SJCRH30 (cell line): ENCODE results near the gene ASPDH. TPM values are rescaled to one million over a fixed set of nuclear protein-coding genes. Genes with fewer than 3 reads are reported as not detected.
A peak's percentile ranks its signal among the peaks of the same experiment; 100 is the strongest.

Experiments
- DNase-seq, 2 experiments: peaks; one replicate each; pipeline ENCODE4 v3.0.0-alpha.2; 2015 to 2020
- H3K27ac ChIP-seq: fragments of 250-450 bp; sonication (Bioruptor Pico); 2 replicates; pipeline ENCODE4 v1.5.1; 2020; ENCODE audit warnings: mild to moderate bottlenecking, moderate library complexity
- H3K27me3 ChIP-seq: fragments of 250-450 bp; sonication (Bioruptor Pico); 2 replicates; pipeline ENCODE4 v1.5.1; 2020; ENCODE audit warnings: mild to moderate bottlenecking, moderate library complexity
- H3K36me3 ChIP-seq: fragments of 250-450 bp; sonication (Bioruptor Pico); 2 replicates; pipeline ENCODE4 v1.5.1; 2020; ENCODE audit warnings: mild to moderate bottlenecking, moderate library complexity
- H3K4me1 ChIP-seq: fragments of 250-450 bp; sonication (Bioruptor Pico); 2 replicates; pipeline ENCODE4 v1.5.1; 2020; ENCODE audit warnings: mild to moderate bottlenecking, moderate library complexity
- H3K4me3 ChIP-seq: fragments of 250-450 bp; sonication (Bioruptor Pico); 2 replicates; pipeline ENCODE4 v1.5.1; 2020; ENCODE audit warnings: mild to moderate bottlenecking, moderate library complexity
- H3K9me3 ChIP-seq: fragments of 250-450 bp; sonication (Bioruptor Pico); replicated peaks from 2 replicates; pipeline ENCODE4 v1.5.1; 2020; ENCODE audit warnings: mild to moderate bottlenecking, moderate library complexity
- total RNA-seq: library from RNA; depleted of rRNA; stranded (reverse); fragments of >200 nt; shearing (Covaris generic); gene quantifications from 2 replicates; pipeline ENCODE4 v1.2.3, GENCODE V29; 2014

ASPDH gene
- total RNA-seq, 1 experiment from 2014 or later = not detected

DNA sequence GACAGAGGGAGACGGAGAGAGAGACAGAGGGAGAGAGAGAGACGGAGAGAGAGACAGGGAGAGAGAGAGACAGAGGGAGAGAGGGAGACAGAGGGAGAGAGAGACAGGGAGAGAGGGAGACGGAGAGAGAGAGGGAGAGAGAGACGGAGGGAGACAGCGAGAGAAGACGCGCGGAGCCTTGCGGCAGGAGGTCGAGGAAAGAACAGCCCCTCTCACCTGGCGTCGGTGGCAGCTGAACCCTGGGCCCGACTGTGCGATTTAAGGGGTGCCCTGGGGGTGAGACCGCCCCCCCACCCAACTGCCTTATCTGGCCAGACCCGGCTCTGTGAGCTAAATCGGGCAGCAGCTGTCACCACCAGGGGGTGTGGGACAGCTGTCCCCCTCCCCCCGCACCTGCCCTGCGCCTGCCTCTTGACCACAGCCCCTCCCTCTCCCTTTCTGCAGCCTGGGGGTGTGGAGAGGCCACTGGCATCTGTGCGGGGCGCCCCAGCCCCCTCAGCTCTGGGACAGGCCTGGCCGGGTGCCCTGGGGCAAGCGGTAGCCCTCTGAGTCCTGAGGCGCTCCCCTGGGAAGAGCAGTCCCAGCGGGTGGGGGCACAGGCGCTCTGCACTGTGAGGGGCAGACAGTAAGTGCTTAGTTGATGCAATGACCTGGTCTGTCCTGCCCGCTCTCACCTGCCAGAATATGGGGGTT, 13.5 kb downstream of the ASPDH start:
- Histone ChIP-seq H3K4me1 (peaks cover 26% of the 10 kb centered on the region), H3K27me3 (no peaks in the 10 kb centered on the region), H3K9me3 (no peaks in the 10 kb centered on the region), H3K36me3 (no peaks in the 10 kb centered on the region), H3K27ac (peak overlapping the region; percentile 85), H3K4me3 (peak overlapping the region; percentile 69)
- DNase-seq = peak; percentile 97 to 98

DNA sequence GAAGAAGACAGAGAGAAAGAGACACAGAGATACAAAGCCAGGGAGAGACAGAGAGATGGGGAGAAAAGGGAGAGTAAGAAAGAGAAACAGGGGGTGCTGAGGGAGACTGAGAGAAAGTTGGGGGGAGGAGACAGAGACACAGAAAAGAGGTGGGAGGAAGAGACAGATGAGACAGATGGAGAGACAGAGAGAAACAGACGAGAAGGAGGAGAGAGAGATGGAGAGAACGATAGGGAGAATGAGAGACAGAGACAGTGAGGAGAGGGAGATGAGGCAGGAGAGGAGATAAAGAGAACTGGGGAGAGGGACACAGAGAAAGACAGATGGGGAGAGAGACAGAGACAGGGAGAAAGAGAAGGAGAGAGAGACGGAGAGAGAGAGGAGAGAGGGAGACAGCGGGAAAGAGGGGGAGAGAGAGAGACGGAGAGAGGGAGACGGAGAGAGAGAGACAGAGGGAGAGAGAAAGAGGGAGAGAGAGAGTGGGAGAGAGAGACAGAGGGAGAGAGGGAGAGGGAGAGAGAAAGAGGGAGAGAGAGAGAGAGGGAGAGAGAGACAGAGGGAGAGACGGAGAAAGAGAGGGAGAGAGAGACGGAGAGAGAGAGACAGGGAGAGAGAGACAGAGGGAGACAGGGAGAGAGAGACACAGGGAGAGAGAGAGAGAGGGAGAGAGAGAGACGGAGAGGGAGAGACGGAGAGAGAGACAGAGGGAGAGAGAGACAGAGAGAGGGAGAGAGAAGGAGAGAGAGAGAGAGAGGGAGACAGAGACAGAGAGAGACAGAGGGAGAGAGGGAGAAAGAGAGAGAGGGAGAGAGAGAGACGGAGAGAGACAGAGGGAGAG, 15.3 kb downstream of the ASPDH start:
- peak overlapping the region; percentile 69 for H3K4me3 ChIP-seq
- H3K27ac ChIP-seq = peak overlapping the region; percentile 42
- no peaks in the 10 kb centered on the region for H3K36me3 ChIP-seq
- H3K9me3 ChIP-seq = no peaks in the 10 kb centered on the region
- DNase-seq = peak in 1 of 2 experiments; percentile 47
- peaks cover 26% of the 10 kb centered on the region for H3K4me1 ChIP-seq
- H3K27me3 ChIP-seq = no peaks in the 10 kb centered on the region

DNA sequence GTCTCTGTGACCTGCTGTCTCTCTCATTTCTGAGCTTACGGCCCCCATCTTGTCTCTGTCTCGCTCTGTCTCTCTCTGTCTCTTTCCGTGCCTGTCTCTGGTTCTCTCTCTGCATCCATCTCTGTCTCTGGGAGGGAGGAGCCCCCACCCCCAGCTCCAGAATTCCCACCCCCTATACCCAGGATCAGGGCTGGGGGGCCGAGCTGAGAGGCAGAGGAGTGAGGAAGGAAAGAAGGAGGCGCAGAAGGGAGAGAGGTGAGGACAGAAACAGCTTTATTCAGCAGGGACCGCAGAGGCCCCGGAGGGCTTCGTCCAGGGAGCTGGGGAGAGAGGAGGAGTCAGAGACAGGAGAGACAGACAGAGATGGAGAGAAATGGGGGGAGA, 16.7 kb downstream of the ASPDH start:
- peak overlapping the region; percentile 52 for H3K27ac ChIP-seq

DNA sequence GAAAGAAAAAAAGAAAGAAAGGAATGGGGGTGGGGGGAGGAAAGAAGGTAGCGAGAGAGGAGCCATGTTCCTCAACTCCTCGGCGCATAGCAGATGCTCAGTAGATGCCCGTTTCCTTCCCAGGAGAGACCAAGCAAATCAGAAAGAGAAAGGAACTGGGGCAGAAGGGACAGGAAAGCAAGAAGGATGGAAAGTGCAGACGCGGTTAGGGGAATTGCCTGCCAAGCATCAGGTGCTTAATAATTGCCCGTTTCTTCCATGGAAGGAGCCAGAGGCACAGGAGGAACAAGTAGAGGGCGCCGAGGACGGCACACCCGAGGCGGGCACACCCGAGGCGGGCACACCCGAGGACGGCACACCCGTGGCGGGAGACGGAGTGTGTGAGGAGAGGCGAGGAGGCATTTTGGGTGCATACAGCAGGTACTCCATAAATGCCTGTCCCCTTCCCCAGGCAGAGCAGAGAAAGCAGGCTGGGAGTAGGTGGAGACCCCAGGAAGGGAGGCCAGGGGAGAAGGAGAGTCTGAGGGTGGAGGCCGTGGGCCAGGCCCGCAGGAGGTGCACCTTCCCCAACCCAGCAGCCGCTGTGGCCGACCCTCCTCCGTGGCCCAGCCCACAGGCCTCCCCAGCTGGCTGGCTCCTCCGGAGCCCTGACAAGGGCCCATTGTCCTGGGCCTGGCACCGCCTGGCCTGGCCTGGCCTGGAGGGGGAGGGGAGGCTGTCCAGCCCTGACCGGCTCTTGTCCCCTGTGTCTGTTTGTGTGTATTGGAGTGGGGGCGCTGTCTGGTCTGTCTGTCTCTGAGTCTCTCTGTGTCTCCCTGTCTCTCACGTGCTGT, 17.3 kb downstream of the ASPDH start:
- H3K36me3 ChIP-seq = no peaks in the 10 kb centered on the region
- H3K4me3 ChIP-seq = peak overlapping the region; percentile 69
- DNase-seq = peak; percentile 90 to 93
- no peaks in the 10 kb centered on the region for H3K9me3 ChIP-seq
- no peaks in the 10 kb centered on the region for H3K27me3 ChIP-seq
- peak overlapping the region; percentile 52 for H3K27ac ChIP-seq
- peaks cover 21% of the 10 kb centered on the region for H3K4me1 ChIP-seq

More for the DNA sequence above, 16.7 kb downstream of the ASPDH start:
- Histone ChIP-seq H3K36me3 (no peaks in the 10 kb centered on the region), H3K4me1 (peaks cover 21% of the 10 kb centered on the region), H3K9me3 (no peaks in the 10 kb centered on the region), H3K27me3 (no peaks in the 10 kb centered on the region), H3K4me3 (peak overlapping the region; percentile 69)
- DNase-seq = peak in 1 of 2 experiments; percentile 58

DNA sequence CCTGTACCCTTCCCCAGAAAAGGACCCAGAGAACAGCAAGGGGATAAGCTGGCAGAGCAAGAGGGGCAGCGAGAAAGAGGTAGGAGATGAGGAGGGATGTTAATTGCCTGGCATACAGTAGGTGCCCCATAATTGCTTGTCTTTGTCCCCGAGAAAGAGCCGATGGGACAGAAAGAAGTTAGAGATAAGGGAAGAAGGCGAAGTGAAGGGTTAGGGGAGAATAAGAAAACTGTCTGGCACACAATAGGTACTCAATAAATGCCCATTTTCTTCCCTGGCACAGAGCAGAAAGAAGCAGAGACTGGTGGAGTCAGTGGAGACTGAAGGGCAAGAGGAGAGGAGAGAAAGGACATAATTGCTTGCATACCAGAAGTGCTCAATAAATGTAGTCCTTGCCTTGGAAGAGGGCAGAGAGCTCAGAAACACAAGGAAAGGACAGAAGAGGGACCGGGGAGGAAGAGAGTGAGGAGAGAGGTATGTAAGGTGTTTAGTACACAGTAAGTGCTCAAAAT, 18.6 kb downstream of the ASPDH start:
- Histone ChIP-seq H3K4me3 (no peak overlapping the region), H3K27me3 (no peaks in the 10 kb centered on the region), H3K36me3 (no peaks in the 10 kb centered on the region), H3K27ac (no peak overlapping the region), H3K9me3 (no peaks in the 10 kb centered on the region), H3K4me1 (peaks cover 24% of the 10 kb centered on the region)
- no peak for DNase-seq

DNA sequence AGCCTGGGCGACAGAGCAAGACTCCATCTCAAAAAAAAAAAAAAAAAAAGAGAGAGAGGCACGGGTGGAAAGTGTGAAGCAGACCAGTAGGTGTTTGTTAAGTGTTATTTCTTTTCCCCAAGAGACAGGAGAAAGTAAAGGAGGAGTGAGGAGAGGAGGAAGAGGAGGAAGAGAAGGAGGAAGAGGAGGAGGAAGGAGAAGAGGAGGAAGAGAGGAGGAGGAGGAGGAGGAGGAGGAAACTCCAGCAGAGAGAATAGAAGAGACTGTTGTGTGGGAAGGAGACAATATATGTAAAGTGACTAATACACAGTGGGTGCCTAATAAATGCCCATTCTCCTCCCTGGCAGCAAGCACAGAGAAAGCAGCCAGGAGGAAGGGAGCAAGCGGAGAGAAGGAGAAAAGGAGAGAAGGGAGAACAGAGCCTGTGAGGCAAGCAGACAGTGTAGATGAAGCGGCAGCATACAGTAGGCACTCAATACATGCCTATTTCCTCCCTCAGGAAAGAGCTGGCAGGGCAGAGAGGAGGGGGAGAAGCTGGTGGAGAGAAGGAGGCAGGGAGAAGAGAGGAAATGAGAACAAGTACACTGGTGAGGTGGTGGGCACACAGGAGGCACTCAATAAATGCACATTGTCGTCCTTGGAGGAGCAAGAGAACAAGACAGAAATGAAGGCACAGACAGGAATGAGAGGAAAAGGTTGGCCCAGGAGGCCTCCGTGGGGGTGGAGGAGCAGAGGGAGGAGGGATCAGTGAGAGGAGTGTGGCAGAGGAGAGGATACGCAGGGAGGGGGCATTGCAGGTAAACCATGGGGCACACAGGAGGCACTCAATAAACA, 19.3 kb downstream of the ASPDH start:
- Histone ChIP-seq H3K36me3 (no peaks in the 10 kb centered on the region), H3K27ac (no peak overlapping the region), H3K4me3 (no peak overlapping the region), H3K27me3 (no peaks in the 10 kb centered on the region), H3K9me3 (no peaks in the 10 kb centered on the region), H3K4me1 (peaks cover 29% of the 10 kb centered on the region)
- DNase-seq = no peak

DNA sequence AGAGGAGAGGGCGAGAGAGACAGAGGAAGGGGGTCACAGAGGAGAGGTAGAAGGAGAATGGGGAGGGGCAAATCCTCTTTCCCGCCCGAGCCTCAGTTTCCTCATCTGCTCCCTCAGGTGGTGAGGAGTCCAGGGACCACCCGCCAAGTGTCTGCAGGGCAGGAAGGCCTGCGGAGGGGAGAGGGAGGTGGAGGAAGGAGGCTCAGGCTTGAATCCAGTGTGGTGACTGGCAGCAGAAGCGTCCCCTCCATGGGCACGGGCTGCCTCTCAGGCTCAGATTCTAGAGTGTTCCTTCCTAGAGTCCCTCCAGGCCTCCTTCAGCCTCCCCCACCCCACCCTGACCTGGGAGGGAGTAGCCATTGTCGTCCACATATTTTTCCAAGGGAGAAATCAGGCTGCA, 20.5 kb downstream of the ASPDH start:
- Histone ChIP-seq H3K4me3 (no peak overlapping the region), H3K36me3 (no peaks in the 10 kb centered on the region), H3K27me3 (no peaks in the 10 kb centered on the region), H3K27ac (no peak overlapping the region), H3K9me3 (no peaks in the 10 kb centered on the region), H3K4me1 (peaks cover 34% of the 10 kb centered on the region)
- no peak for DNase-seq

DNA sequence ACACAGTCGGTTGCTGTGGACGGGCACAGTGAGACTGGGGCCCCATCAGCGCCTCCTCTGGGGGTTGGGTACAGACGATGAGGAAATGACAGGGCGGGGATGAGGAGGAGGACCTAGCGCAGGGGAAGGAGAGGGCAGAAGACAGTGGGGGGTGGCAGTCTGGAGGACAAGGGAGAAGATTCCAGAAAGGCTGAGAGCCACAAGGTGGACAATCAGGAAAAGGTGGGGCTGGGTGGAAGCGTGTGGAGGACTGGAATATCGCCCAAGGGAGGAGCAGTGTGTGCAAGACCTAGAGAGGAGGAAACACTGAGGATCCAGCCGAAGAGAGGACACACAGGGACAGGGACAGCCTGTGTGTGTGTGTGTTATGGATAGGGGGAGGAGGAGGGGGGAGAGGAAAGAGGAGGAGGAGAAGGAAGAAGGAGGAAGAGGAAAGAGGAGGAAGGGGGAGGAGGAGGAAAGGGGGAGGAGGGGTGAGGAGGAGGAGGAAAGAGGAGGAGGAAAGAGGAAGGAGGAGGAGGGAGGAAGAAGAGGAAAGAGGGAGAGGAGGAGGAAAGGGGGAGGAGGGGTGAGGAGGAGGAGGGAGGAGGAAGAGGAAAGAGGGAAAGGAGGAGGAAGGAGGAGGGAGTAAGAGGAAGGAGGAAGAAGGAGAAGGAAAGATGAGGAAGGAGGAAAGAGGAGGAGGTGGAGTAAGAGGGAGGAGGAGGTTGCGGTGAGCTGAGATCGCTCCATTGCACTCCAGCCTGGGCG, 21.2 kb downstream of the ASPDH start:
- Histone ChIP-seq H3K27ac (no peak overlapping the region), H3K4me3 (no peak overlapping the region), H3K36me3 (peaks cover 4% of the 10 kb centered on the region), H3K4me1 (peaks cover 34% of the 10 kb centered on the region), H3K27me3 (no peaks in the 10 kb centered on the region), H3K9me3 (no peaks in the 10 kb centered on the region)
- peak in 1 of 2 experiments; percentile 46 for DNase-seq

DNA sequence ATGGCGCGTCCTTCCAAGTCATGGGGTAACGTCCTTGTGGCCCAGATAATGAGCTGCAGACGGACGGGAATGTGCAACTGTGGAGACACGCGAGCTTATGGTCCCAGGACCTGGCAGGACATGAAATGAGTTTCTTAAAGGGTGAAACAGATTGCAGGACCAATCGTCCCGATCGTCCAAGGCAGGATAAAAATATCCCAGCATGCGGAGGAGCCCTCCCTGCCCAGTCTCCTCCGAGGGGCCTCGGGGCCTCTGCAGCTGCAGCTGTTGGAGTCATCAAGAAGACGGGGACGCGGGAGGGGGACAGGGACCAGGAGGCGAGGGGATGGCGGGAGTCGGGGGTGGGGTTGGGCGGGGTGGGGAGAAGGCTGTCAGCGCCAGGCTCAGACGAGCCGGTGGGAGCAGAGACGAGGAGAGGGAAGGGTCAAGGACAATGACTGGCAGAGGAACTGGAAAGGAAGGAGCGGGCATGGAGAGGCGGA, 22.7 kb downstream of the ASPDH start:
- Histone ChIP-seq H3K4me3 (peak overlapping the region; percentile 44), H3K27me3 (no peaks in the 10 kb centered on the region), H3K36me3 (peaks cover 19% of the 10 kb centered on the region), H3K4me1 (peaks cover 29% of the 10 kb centered on the region), H3K27ac (peak overlapping the region; percentile 86), H3K9me3 (no peaks in the 10 kb centered on the region)
- peak; percentile 95 to 97 for DNase-seq

DNA sequence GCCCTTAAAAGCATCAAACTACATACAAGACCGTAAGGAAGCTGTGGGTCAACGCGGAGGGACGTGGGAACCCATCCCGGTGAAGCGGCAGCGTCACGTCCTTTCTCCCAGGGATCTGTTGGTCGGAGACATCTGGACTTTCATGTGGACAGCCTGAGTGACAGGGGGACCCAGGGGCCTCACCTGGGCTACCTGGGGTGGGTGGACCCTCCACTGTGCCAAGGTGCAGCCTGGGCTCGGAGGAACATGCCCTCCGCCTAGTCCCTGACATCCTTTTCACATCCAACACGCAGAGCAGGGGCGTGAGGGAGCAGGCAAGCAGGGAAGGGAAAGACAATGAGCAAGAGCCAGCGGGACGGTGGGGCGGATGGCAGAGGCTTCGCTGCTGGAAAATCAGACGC, 23.3 kb downstream of the ASPDH start:
- peak overlapping the region; percentile 86 for H3K27ac ChIP-seq
- DNase-seq = peak; percentile 42 to 51
- peaks cover 28% of the 10 kb centered on the region for H3K4me1 ChIP-seq
- peak overlapping the region; percentile 44 for H3K4me3 ChIP-seq
- H3K27me3 ChIP-seq = no peaks in the 10 kb centered on the region
- peaks cover 22% of the 10 kb centered on the region for H3K36me3 ChIP-seq
- H3K9me3 ChIP-seq = no peaks in the 10 kb centered on the region

DNA sequence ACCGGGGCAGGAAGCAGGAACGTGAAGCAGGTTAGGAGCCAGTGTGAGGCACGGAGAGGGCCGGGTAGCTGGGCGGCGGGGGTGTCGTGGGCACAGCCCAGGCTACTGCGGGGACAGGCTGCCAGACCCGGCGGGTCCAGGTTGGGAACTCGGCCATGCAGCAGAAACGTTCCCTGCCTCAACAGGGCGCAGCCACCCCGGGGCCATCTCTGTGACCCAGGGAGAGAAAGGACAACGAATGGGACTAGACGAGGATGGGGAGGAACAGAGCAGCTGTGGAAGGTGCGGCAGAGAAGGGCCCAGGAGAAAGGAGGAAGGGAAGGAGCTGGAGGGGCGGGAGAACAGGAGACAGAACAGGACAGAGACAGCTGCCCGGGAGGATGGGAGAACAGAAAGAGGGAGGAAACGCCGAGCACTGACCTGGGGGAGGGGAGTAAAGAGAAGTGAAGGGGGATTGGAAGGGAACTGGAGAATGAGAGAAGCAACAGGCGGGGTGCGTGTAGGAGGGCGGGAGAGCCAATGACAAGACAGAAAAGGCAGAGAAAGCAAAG, 24.2 kb downstream of the ASPDH start:
- Histone ChIP-seq H3K4me1 (peaks cover 28% of the 10 kb centered on the region), H3K36me3 (peaks cover 22% of the 10 kb centered on the region), H3K27ac (peak overlapping the region; percentile 86), H3K4me3 (peak overlapping the region; percentile 28; the same call in 1 of the 2 replicates), H3K27me3 (no peaks in the 10 kb centered on the region), H3K9me3 (no peaks in the 10 kb centered on the region)
- peak; percentile 95 to 98 for DNase-seq

DNA sequence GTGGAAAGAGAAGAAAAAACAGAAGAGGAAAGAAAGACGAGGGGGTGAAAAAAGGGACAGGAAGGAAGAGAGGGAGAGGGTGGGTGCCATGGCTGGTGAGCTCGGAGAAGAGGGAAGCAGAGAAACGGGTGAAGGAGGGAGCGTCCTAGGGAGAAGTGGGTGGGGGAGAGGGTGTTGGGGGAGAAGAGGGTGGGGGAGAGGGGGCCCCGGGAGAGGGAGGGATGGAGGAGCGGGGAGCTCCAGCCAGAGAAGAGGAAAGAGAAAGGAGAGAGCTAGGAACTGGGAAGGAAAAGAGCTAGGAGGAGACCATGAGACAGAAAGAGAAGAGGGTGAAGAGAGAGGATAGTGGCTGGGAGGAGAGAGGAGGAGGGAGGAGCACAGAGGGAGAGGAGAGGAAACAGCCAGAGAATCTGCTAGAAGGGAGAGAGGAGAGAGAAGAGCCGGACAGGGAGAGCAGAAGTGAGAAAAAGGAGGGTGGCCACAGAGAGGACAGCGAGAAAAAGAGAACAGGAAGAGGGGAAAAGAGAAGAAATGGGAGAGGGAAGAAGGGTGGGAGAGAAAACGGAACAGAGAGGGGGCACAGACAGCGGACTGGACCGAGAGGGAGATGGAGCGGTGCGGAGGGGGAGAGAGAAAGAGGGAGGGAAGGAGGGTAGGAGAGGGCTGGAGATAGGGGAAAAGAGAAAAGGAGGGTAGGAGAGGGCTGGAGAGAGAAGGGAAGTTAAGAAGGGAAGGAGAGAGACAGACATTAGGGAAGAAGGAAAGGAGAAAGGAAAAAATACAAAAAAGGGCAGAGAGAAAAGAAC, 25.1 kb downstream of the ASPDH start:
- Histone ChIP-seq H3K9me3 (no peaks in the 10 kb centered on the region), H3K27me3 (no peaks in the 10 kb centered on the region), H3K4me1 (peaks cover 28% of the 10 kb centered on the region), H3K4me3 (no peak overlapping the region), H3K36me3 (peaks cover 22% of the 10 kb centered on the region), H3K27ac (peak overlapping the region; percentile 86)
- no peak for DNase-seq
